Mesenteric fat pad (tissue), 1 donor: ENCODE measurements around the gene NPAS2. TPM values are rescaled to one million over a fixed set of nuclear protein-coding genes. Genes with fewer than 3 reads are reported as not detected.

Experiments used
- DNase-seq: peaks from one replicate; pipeline ENCODE4 v3.0.0-alpha.2; 2020; ENCODE audit warnings: low spot score
- total RNA-seq: library from RNA; stranded (reverse); fragmentation: NEBNext Ultra II Directional; extraction: Animal tissue kit (Norgen Biotek cat#: 25700); gene quantifications from one replicate; pipeline ENCODE4 v1.2.1, GENCODE V29; 2021
- donor health status: DM: yes; HTN: yes; CAD: no.

Gene NPAS2
- total RNA-seq, 1 donor from 2014 or later, result 32.1 TPM

GRCh38 chr2:100853909-100854810, 34.2 kb downstream of the NPAS2 start:
- no peak for DNase-seq

GRCh38 chr2:100855084-100855483, 35.1 kb downstream of the NPAS2 start:
- DNase-seq, result no peak

- no peak for DNase-seq
Observed at GRCh38 chr2:100855606-100856005, 35.7 kb downstream of the NPAS2 start.

GRCh38 chr2:100856732-100857131, 36.8 kb downstream of the NPAS2 start:
- DNase-seq, result no peak

- DNase-seq, result no peak
Observed at GRCh38 chr2:100857341-100857740, 37.4 kb downstream of the NPAS2 start.

- DNase-seq, result no peak
Observed at GRCh38 chr2:100857915-100858314, 38.0 kb downstream of the NPAS2 start.

- no peak for DNase-seq
Observed at GRCh38 chr2:100859902-100860301, 40.0 kb downstream of the NPAS2 start.

GRCh38 chr2:100861340-100861739, 41.4 kb downstream of the NPAS2 start:
- DNase-seq, result no peak

GRCh38 chr2:100862081-100862480, 42.1 kb downstream of the NPAS2 start:
- DNase-seq, result no peak

- no peak for DNase-seq
Observed at GRCh38 chr2:100865816-100866460, 46.0 kb downstream of the NPAS2 start.

- DNase-seq, result no peak
Observed at GRCh38 chr2:100868083-100868482, 48.1 kb downstream of the NPAS2 start.

- no peak for DNase-seq
Observed at GRCh38 chr2:100869120-100869519, 49.2 kb downstream of the NPAS2 start.

- no peak for DNase-seq
Observed at GRCh38 chr2:100870652-100871531, 51.0 kb downstream of the NPAS2 start.

- no peak for DNase-seq
Observed at GRCh38 chr2:100875516-100876230, 55.7 kb downstream of the NPAS2 start.

GRCh38 chr2:100876231-100876860, 56.4 kb downstream of the NPAS2 start:
- DNase-seq, result no peak

- no peak for DNase-seq
Observed at GRCh38 chr2:100877555-100877954, 57.6 kb downstream of the NPAS2 start.

GRCh38 chr2:100878000-100878791, 58.3 kb downstream of the NPAS2 start:
- no peak for DNase-seq

- DNase-seq, result no peak
Observed at GRCh38 chr2:100879296-100879695, 59.4 kb downstream of the NPAS2 start.

GRCh38 chr2:100880036-100880435, 60.1 kb downstream of the NPAS2 start:
- no peak for DNase-seq

GRCh38 chr2:100880730-100881129, 60.8 kb downstream of the NPAS2 start:
- DNase-seq, result no peak
